Measurements from ENCODE around the gene TANGO6. TPM values are rescaled to one million over a fixed set of nuclear protein-coding genes. Genes with fewer than 3 reads are reported as not detected.

Gene TANGO6
- total and polyA plus RNA-seq, 2 of the 8 experiments (the other 6 are each of a cell fraction or from before 2014, with no cell fraction given) = 5.0 to 19.5 TPM

DNA sequence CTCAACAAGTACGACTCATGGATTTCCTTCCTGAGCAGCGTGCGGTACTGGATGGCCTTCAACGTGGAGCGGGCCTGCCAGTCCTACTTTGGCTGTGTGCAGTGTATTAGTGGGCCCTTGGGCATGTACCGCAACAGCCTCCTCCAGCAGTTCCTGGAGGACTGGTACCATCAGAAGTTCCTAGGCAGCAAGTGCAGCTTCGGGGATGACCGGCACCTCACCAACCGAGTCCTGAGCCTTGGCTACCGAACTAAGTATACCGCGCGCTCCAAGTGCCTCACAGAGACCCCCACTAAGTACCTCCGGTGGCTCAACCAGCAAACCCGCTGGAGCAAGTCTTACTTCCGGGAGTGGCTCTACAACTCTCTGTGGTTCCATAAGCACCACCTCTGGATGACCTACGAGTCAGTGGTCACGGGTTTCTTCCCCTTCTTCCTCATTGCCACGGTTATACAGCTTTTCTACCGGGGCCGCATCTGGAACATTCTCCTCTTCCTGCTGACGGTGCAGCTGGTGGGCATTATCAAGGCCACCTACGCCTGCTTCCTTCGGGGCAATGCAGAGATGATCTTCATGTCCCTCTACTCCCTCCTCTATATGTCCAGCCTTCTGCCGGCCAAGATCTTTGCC, 271.1 kb downstream of the TANGO6 start:
- Histone ChIP-seq H3K9ac (replicated peaks in 1 of 4; ENCODE audit: extremely low read depth in 1 of 4, low read depth in 3 of 4, low read length in 3 of 4) (no peak overlapping the region), H3K4me3 (ENCODE audit: extremely low read depth in 1 of 4, insufficient read depth in 2 of 4, low read depth in 3 of 4, low read length in 4 of 4) (no peak overlapping the region), H2BK5ac (ENCODE audit: low read depth, low read length) (no peak overlapping the region), H4K5ac (ENCODE audit: insufficient read length, low read depth, low read length) (no peak overlapping the region), H2BK12ac (ENCODE audit: low read depth, low read length) (no peak overlapping the region; the same call in 1 of the 2 replicates), H3K18ac (ENCODE audit: extremely low read depth, low read length) (no peak overlapping the region), H3K23me2 (ENCODE audit: low read depth, low read length) (no peaks in the 10 kb centered on the region), H3K79me2 (ENCODE audit: control insufficient read depth in 1 of 2, insufficient read depth in 2 of 2, low read length in 2 of 2) (peaks cover 1 to 26% of the 10 kb centered on the region in 2 experiments; a peak in 2 of 4 replicates), H2BK120ac (replicated peaks; ENCODE audit: low read depth, low read length) (no peak overlapping the region), H3K4ac (replicated peaks; ENCODE audit: insufficient read length, low read depth, low read length) (no peak overlapping the region), H4K8ac (ENCODE audit: extremely low read depth, insufficient read depth, low read length) (no peak overlapping the region), H3K27me3 (replicated peaks in 1 of 4; ENCODE audit: control insufficient read depth in 3 of 4, extremely low read depth in 1 of 4, insufficient read depth in 3 of 4, low read length in 3 of 4) (no peaks in the 10 kb centered on the region), H4K91ac (replicated peaks; ENCODE audit: insufficient read length, low read length) (no peak overlapping the region), H3K4me1 (replicated peaks in 1 of 4; ENCODE audit: control insufficient read depth in 3 of 4, insufficient read depth in 4 of 4, low read length in 3 of 4) (peaks cover 0 to under 1% (median 0%) of the 10 kb centered on the region in 4 experiments; a peak in 1 of 7 replicates), H3K4me2 (ENCODE audit: insufficient read depth in 1 of 2, low read depth in 2 of 2, low read length in 2 of 2) (no peak overlapping the region), H3K9me3 (ENCODE audit: insufficient read depth in 2 of 2, low read depth in 1 of 2, low read length in 1 of 2) (no peaks in the 10 kb centered on the region), H3K14ac (ENCODE audit: insufficient read length) (no peak overlapping the region), H2BK20ac (ENCODE audit: low read length) (no peak overlapping the region), H2AK5ac (ENCODE audit: low read depth, low read length) (no peak overlapping the region), H3K36me3 (ENCODE audit: control insufficient read depth in 2 of 4, insufficient read depth in 4 of 4, low read length in 3 of 4) (peaks cover 45 to 83% (median 73%) of the 10 kb centered on the region in 4 experiments), H3K79me1 (ENCODE audit: low read depth, low read length) (peaks cover 19% of the 10 kb centered on the region), H2AFZ (ENCODE audit: low read length) (no peak overlapping the region), H3K27ac (ENCODE audit: low read depth, low read length) (no peak overlapping the region), H3K56ac (replicated peaks; ENCODE audit: insufficient read length, low read depth, low read length) (no peak overlapping the region), H4K20me1 (replicated peaks in 1 of 2; ENCODE audit: control insufficient read depth in 1 of 2, insufficient read depth in 2 of 2, low read length in 2 of 2) (peaks cover 11 to 17% of the 10 kb centered on the region in 2 experiments), H3K23ac (ENCODE audit: insufficient read length) (no peak overlapping the region), H2BK15ac (ENCODE audit: low read length) (no peak overlapping the region)
- CTCF ChIA-PET (ENCODE audit: partially characterized antibody) = interaction anchor here (0.6 to 10.6 kb wide), 16 partner anchors 7 to 567 kb away, joined by 3 to 174 read pairs (median 6); no protein-coding TSS in a partner anchor
- POLR2A ChIA-PET (ENCODE audit: partially characterized antibody) = interaction anchor here (0.7 to 3.8 kb wide), 5 partner anchors 10 to 122 kb away, joined by 3 to 17 read pairs (median 9); partner anchors contain the start of genes CHTF8 and UTP4
- FAIRE-seq (no peak), DNase-seq (ENCODE audit: low read depth in 1 of 2, low spot score in 2 of 2) (no peak)
- WGBS, 2 experiments (ENCODE audit: extremely low coverage in 1 of 2, insufficient coverage in 1 of 2, insufficient read length in 1 of 2, insufficient replicate concordance in 2 of 2, low coverage in 1 of 2, low lambda C conversion rate in 2 of 2, missing lambda C conversion rate in 1 of 2) = 93% methylated on average over 25 of the region's 25 CpGs; no CpG with 5 or more reads in 1 of the 2 experiments
- no peak for TF ChIP-seq RAD21 (IDR thresholded peaks at IDR 0.05 in 1 of 2, conservative IDR thresholded peaks at IDR 0.05 in 1 of 2; ENCODE audit: low read depth in 2 of 2, low read length in 2 of 2)
- no peak for TF ChIP-seq SP4 (IDR thresholded peaks at IDR 0.05; ENCODE audit: low read length)
- no peak for TF ChIP-seq RNF2 (IDR thresholded peaks at IDR 0.05; ENCODE audit: borderline replicate concordance, low read depth, low read length, missing control alignments, poor library complexity, severe bottlenecking)
- no peak for TF ChIP-seq EZH2 (IDR thresholded peaks at IDR 0.05; ENCODE audit: low read depth, low read length, severe bottlenecking)
- TF ChIP-seq, protein P1, sequence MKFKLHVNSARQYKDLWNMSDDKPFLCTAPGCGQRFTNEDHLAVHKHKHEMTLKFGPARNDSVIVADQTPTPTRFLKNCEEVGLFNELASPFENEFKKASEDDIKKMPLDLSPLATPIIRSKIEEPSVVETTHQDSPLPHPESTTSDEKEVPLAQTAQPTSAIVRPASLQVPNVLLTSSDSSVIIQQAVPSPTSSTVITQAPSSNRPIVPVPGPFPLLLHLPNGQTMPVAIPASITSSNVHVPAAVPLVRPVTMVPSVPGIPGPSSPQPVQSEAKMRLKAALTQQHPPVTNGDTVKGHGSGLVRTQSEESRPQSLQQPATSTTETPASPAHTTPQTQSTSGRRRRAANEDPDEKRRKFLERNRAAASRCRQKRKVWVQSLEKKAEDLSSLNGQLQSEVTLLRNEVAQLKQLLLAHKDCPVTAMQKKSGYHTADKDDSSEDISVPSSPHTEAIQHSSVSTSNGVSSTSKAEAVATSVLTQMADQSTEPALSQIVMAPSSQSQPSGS (IDR thresholded peaks at IDR 0.05; ENCODE audit: low read length) = no peak
- no peak for TF ChIP-seq ASH2L (IDR thresholded peaks at IDR 0.05; ENCODE audit: low read length)
- no peak for TF ChIP-seq KDM1A (IDR thresholded peaks at IDR 0.05; ENCODE audit: borderline replicate concordance, low read length)
- no peak for TF ChIP-seq CREB1 (IDR thresholded peaks at IDR 0.05)
- no peak for TF ChIP-seq CTBP2 (IDR thresholded peaks at IDR 0.05; ENCODE audit: borderline replicate concordance, insufficient read depth, insufficient read length, low read length)
- TF ChIP-seq SP1 (IDR thresholded peaks at IDR 0.05; ENCODE audit: low read depth, low read length) = no peak
